GM18909 (cell line): ENCODE results near the gene LIMS2.

Experiments used
- ATAC-seq: cut with Tn5 transposase; IDR thresholded peaks from one replicate; pipeline ENCODE4 v1.9.1; 2021; ENCODE audit warnings: mild to moderate bottlenecking; ENCODE audit not compliant: unreplicated experiment, poor library complexity

LIMS2 gene

GRCh38 chr2:127636248-127637235, 38.8 kb downstream of the LIMS2 start:
- ATAC-seq: no peak

DNA sequence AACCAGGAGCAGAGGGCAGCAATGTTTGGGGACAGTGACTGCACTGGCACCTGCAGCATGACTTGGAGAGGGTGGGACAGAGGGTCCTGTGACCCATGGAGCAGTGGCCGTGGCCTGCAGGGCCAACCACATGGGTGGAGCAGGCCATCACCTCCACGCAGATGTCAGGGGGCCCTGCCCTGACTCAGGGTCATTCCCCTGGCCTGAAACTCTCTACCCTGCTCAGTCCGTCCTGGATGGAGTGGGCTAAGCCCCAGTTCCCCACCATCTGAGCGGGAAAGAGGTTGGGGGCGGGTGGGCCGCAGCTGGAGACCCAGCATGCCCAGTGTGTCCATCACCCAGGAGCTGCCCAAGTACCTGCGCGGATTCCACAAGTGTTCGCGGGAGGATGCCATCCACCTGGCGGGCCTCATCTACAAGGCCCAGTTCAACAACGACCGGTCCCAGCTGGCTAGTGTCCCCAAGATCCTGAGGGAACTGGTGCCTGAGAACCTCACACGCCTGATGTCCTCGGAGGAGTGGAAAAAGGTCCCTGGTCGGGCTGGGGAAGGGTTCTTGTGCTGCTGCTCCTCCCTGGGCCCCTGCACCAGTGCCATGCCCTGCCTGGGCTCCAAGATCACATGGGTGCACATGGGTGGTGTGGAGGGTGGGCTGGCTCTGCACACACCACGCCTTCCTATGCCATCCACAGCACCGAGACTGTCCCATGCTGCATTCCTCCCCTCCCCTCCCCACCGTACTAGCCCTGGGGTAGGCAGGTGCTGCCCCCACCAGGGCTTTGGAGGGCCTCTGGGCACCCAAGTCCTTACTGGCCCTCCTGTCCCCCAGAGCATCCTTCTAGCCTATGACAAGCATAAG, 39.7 kb downstream of the LIMS2 start:
- no peak for ATAC-seq

DNA sequence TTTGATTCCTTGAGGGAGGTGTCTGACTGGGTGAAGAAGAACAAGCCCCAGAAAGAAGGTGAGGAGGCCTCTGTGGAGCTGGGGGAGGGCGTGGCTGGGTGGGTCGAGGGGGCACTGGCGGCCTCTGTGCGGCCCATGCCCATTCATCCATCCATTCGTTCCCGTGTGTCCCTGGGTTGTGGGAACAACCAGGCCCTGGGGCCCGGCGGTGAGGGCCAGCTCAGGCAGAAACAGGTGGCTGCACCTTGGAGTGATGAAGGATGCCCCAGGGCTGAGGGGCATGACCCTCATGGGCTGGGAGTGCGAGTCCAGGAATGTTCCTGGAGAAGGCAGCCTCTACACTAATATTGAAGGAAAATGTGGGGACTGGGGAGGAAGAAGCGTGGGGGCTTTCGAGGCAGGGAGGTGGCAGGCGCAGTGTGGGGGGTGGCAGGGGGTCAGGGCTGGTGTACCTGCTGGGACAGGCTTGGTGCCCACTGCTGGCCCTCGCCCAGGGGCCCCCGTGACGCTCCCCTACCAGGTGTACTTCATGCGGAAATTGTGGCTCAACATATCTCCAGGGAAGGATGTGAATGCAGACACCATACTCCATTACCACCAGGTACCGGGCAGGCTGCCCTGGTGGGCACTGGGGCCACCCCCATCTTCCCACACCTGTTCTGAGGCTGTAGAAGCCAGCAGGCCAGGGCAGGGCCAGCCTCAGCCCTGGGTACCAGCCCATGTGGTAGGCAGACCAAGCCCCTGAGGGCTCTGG, 40.5 kb downstream of the LIMS2 start:
- ATAC-seq: no peak

GRCh38 chr2:127634066-127634617, 41.2 kb downstream of the LIMS2 start:
- no peak for ATAC-seq

- no peak for ATAC-seq
Measured at GRCh38 chr2:127633556-127634065, 41.7 kb downstream of the LIMS2 start.

- no peak for ATAC-seq
Measured at GRCh38 chr2:127632592-127633489, 42.5 kb downstream of the LIMS2 start.

DNA sequence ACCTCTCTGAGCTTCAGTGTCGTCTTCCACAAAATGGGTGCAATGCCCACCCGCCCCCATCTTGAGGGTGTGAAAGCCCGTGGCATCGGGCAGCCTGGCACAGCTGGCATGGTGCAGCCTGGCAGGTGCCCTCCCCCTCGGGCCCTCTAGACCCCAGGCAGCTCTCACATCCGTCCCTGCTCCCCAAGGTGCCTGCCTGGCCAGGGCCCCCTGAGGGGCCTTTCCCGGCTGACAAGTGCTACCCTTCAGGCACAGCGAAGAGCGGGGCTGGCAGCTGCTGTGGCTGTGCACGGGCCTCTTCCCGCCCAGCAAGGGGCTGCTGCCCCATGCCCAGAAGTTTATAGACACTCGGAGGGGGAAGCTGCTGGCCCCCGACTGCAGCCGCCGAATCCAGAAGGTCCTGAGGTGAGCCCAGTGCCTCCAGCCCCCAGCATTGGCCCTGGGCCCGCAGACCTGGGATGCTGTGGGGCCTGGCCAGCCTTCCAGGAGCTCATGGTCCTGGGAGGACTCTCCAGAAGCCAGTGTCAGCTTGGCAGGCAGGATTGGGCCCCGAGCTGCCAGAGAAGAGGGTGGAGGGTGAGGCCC, 43.2 kb downstream of the LIMS2 start:
- no peak for ATAC-seq

- ATAC-seq: no peak
Measured at GRCh38 chr2:127631541-127631996, 43.8 kb downstream of the LIMS2 start.

DNA sequence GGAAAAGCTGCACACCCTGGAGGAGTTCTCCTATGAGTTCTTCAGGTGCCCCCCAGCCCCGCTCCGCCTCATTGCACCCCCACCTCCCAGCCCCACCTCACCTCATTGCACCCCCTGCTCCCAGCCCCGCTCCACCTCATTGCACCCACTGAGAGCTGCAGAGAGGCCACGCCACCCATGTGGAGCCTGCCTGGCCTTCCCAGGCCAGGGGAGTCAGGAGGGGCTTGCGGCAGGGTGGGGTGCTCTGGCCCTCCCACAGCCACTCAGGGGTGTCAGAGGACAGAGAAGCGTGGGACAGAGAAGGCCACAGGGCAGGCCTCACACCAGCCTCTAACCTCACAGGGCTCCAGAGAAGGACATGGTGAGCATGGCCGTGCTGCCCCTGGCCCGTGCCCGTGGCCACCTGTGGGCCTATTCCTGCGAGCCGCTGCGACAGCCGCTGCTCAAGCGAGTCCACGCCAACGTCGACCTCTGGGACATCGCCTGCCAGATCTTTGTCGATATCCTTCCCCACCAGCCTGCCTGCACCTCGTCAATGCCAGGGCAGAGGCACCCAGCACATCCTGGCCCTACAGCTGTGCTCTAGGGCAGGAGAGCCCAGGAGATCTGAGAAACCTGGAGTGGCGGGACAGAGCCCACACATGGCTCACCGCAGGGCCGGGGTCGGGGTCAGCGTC, 44.3 kb downstream of the LIMS2 start:
- ATAC-seq: no peak

GRCh38 chr2:127630096-127630863, 45.0 kb downstream of the LIMS2 start:
- ATAC-seq: no peak

DNA sequence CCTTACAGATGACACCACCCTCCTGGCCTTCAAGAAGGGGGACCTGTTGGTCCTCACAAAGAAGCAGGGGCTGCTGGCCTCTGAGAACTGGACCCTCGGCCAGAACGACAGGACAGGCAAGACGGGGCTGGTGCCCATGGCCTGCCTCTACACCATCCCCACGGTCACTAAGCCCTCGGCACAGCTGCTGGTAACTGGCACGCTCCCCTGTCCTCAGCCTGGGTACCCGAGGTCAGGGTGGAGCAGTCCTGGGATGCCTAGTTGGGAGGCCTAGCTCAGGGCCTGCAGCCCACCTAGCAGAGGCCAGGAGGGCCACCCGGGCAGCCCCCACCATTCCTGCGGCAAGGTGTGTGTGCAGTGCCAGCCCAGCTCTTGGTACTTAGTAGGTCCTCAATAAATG, 45.7 kb downstream of the LIMS2 start:
- no peak for ATAC-seq

GRCh38 chr2:127628767-127629614, 46.3 kb downstream of the LIMS2 start:
- no peak for ATAC-seq

- ATAC-seq: no peak
Measured at GRCh38 chr2:127627740-127628571, 47.4 kb downstream of the LIMS2 start.

DNA sequence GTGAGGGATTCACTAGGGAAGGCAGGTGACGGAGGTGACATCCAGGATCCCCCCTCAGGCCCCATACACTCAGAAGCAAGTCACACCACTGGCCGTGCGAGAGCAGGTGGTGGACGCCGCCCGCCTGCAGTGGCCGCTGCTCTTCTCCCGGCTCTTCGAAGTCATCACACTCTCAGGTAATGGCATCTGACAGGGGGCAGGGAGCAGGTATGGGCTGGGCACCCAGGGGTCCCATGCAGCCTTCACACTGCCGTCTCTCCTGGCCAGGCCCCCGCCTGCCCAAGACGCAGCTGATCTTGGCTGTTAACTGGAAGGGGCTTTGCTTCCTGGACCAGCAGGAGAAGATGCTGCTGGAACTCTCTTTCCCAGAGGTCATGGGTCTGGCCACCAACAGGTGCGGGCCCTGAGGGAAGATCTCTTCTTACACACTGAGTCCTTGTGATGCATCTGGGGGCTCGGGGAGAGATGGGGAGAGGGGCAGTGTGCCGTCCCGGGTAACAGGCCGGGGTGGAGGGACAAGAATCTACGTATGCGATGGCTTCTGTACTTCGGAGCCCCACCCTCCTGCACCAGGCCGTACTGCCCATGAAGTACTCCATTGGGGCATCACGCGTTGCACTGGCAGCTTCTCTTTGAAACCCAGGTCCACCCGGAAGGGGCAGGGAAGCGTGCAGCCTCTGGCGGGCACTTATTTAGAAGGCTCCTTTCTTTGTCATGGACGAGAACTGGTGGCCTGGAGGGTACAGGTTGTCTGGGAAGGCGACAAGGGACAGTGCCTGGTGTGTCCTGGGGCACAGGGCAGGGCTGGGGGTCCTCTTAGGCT, 48.2 kb downstream of the LIMS2 start:
- ATAC-seq: no peak

DNA sequence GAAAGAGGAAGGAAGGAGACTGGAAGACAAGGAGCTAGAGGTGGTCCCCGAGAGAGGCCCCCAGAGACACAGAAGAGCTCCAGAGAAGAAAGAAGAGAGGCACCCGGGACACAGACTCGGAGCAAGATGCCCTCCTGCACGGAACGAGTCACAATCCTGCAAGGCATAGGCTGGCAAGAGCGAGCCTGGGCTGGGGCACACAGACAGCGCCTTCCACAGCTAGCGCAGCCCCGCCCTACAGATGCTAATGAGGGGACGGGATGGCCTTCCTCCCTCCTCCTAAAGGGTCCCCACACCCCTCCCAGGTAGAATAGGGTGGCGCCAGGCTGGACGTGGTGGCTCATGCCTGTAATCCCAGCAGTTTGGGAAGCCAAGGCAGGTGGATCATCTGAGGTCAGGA, 49.2 kb downstream of the LIMS2 start:
- ATAC-seq: no peak
